Measurements from ENCODE around the gene GNAQ. TPM values are rescaled to one million over a fixed set of nuclear protein-coding genes. Genes with fewer than 3 reads are reported as not detected.

Gene GNAQ
- total RNA-seq, 1 donor from 2014 or later, result 35.4 TPM

DNA sequence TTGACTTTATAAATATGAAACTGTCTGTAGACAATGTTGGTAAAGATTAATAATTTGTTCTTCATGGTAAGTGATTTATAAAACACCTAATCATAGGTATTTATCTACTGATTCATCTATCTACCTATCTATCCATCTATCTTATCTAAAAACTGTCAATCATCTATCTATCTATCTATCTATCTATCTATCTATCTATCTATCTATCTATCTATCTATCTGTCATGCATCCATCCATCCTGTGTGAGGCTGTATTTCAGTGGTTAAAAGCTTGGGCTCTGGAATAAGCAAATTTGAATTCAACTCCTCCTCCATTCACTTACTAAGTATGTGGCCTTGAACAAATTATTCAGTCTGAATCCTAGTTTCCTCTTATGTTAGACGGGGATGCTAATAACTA lies 221.6 kb downstream of the GNAQ start:
- no peaks in the 10 kb centered on the region for H3K27me3 ChIP-seq (ENCODE audit: control insufficient read depth, insufficient read depth, low read length)
- TF ChIP-seq, protein P1, sequence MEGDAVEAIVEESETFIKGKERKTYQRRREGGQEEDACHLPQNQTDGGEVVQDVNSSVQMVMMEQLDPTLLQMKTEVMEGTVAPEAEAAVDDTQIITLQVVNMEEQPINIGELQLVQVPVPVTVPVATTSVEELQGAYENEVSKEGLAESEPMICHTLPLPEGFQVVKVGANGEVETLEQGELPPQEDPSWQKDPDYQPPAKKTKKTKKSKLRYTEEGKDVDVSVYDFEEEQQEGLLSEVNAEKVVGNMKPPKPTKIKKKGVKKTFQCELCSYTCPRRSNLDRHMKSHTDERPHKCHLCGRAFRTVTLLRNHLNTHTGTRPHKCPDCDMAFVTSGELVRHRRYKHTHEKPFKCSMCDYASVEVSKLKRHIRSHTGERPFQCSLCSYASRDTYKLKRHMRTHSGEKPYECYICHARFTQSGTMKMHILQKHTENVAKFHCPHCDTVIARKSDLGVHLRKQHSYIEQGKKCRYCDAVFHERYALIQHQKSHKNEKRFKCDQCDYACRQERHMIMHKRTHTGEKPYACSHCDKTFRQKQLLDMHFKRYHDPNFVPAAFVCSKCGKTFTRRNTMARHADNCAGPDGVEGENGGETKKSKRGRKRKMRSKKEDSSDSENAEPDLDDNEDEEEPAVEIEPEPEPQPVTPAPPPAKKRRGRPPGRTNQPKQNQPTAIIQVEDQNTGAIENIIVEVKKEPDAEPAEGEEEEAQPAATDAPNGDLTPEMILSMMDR (IDR thresholded peaks at IDR 0.05; ENCODE audit: insufficient read depth, low read length, poor library complexity, severe bottlenecking), result no peak
- H3K4me3 ChIP-seq (ENCODE audit: low read depth, low read length), result no peak overlapping the region
- no peak for DNase-seq (ENCODE audit: low read depth)
- H3K36me3 ChIP-seq (ENCODE audit: control insufficient read depth, insufficient read depth, low read length), result no peaks in the 10 kb centered on the region

DNA sequence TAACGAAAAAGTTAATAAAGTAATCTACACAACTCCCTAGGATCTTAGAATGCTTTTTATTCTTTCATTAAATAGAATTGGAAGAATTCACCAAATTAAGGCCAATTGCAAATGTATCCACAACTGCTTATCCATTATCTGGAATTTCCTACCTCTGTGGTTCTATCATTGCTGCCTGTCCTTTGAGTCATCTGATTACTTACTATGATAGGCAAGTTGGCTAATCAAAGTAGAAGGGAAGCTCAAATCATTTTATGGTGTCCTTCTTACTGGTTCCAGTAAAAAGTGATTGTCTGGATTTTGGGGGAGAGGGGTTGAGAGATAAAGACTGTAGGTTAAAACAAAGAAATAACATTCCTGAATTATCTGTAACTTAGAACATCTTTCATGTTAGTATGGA lies 222.1 kb downstream of the GNAQ start:
- Histone ChIP-seq H3K36me3 (ENCODE audit: control insufficient read depth, insufficient read depth, low read length) (no peaks in the 10 kb centered on the region), H3K27me3 (ENCODE audit: control insufficient read depth, insufficient read depth, low read length) (no peaks in the 10 kb centered on the region), H3K4me3 (ENCODE audit: low read depth, low read length) (no peak overlapping the region)
- no peak for DNase-seq (ENCODE audit: low read depth)
- TF ChIP-seq, protein P1 (IDR thresholded peaks at IDR 0.05; ENCODE audit: insufficient read depth, low read length, poor library complexity, severe bottlenecking), result no peak

DNA sequence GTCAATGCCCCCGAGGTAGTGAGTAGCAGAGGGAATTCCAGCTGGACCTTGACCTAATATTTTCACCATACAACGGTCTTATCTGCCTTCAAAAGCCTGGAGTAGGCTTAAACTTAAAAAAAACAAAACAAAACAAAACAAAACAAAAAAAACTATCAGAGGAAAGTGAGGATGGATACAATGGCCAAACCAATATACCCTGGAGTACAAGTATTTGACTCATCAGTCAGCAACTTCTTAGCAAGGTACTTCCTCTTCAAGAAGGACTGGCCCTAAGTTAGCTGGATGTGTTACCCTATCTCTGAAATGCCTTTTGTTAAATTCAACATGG lies 222.9 kb downstream of the GNAQ start:
- H3K27me3 ChIP-seq (ENCODE audit: control insufficient read depth, insufficient read depth, low read length), result no peaks in the 10 kb centered on the region
- H3K4me3 ChIP-seq (ENCODE audit: low read depth, low read length), result no peak overlapping the region
- DNase-seq (ENCODE audit: low read depth), result no peak
- TF ChIP-seq, protein P1 (IDR thresholded peaks at IDR 0.05; ENCODE audit: insufficient read depth, low read length, poor library complexity, severe bottlenecking), result no peak
- no peaks in the 10 kb centered on the region for H3K36me3 ChIP-seq (ENCODE audit: control insufficient read depth, insufficient read depth, low read length)

DNA sequence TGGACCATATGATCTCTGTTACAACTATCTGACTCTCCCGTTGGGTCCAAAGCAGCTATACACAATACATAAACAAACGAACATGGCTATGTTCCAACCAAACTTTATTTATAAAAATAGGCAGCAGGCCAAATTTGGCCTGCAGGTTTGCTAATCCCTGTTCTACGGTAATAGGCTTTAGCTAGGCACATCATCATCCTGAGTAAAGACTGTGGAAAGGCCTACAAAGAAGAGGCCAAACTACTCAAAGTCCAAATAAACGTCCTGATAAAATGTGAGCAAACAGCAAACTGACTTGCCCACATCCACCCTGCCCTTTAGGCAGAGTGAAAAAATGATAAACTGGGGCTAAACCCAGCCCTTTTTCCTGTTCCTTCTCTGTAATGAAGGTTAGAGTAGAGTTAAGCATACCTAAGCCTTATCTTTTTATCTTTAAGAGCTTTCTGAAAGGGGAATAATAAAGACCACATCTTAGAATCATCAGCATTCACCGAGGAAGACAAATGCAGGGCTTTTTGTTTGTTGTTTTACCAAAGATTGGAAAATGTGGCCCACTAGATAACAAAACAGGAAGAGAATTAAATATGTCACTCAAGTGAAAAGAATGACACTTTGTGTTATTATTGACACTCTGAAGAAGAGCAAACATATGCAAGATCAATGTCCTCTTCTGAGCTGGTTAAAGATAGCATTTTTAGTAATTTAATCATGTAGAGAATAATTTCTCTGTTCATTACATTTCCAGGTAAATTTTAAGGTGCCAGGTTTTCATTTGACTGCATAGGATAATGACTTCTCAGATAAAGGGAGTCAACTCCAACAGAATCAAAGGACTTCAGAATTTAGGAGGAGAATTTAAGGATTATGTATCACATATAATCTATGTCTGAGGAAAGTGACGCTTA lies 223.5 kb downstream of the GNAQ start:
- no peak for DNase-seq (ENCODE audit: low read depth)
- TF ChIP-seq, protein P1 (IDR thresholded peaks at IDR 0.05; ENCODE audit: insufficient read depth, low read length, poor library complexity, severe bottlenecking), result no peak
- no peaks in the 10 kb centered on the region for H3K27me3 ChIP-seq (ENCODE audit: control insufficient read depth, insufficient read depth, low read length)
- no peaks in the 10 kb centered on the region for H3K36me3 ChIP-seq (ENCODE audit: control insufficient read depth, insufficient read depth, low read length)
- no peak overlapping the region for H3K4me3 ChIP-seq (ENCODE audit: low read depth, low read length)

DNA sequence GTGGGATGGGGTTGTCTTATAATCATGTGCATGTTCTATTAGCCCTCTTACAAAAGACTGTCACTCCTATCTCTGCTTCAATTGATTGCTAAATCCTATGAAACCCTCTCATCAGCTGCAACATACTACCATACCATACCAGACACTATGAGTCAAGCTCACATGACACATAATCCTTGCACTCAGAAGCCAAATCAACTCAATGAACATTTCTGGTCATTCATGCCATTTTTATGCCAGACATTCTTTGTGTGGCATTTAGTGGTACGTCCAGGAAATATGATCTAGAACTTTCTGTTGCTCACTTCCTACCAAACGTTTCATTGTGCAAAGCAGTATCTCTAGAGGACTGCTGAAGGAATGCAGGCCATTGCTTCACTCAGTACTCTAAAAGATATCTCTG lies 224.3 kb downstream of the GNAQ start:
- peak; percentile 48 for DNase-seq (ENCODE audit: low read depth)
- H3K36me3 ChIP-seq (ENCODE audit: control insufficient read depth, insufficient read depth, low read length), result no peaks in the 10 kb centered on the region
- TF ChIP-seq, protein P1 (IDR thresholded peaks at IDR 0.05; ENCODE audit: insufficient read depth, low read length, poor library complexity, severe bottlenecking), result no peak
- no peaks in the 10 kb centered on the region for H3K27me3 ChIP-seq (ENCODE audit: control insufficient read depth, insufficient read depth, low read length)
- no peak overlapping the region for H3K4me3 ChIP-seq (ENCODE audit: low read depth, low read length)

DNA sequence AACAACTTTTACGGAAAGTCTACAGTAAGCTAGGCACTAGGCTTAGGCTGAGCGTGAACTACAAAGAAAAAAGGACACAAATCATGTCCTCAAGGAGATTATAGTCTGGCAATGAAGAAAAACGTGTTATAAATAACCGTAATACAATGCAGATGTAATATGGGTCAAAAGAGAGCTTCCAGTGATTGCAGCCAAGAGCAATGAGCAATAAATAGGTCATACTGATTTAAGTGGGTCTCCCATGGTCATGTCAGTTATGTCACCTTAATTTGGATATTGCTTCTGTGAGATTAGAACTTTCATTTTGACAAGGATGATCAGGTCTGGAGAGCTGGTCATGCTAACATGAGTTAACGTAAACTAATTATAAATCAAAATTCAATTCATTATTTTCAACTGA lies 224.9 kb downstream of the GNAQ start:
- no peak for DNase-seq (ENCODE audit: low read depth)
- no peaks in the 10 kb centered on the region for H3K27me3 ChIP-seq (ENCODE audit: control insufficient read depth, insufficient read depth, low read length)
- no peaks in the 10 kb centered on the region for H3K36me3 ChIP-seq (ENCODE audit: control insufficient read depth, insufficient read depth, low read length)
- TF ChIP-seq, protein P1 (IDR thresholded peaks at IDR 0.05; ENCODE audit: insufficient read depth, low read length, poor library complexity, severe bottlenecking), result no peak
- no peak overlapping the region for H3K4me3 ChIP-seq (ENCODE audit: low read depth, low read length)

All from kidney epithelial cell (primary cell).